Fibroblast of lung (primary cell): ENCODE results near the gene SYDE1. TPM values are rescaled to one million over a fixed set of nuclear protein-coding genes. Genes with fewer than 3 reads are reported as not detected.
"Not testable (repeated sequence)": the region's sequence is repeated elsewhere in the genome, so short reads cannot be mapped to it uniquely, and the experiment has no call there.

ENCODE experiments used
- DNase-seq, 2 donors: peaks; one replicate each; pipeline versions ENCODE4 v3.0.0 to v3.0.0-alpha.2; 2010; ENCODE audit warnings: low read depth in 2 of 2
- H2AFZ ChIP-seq: 2 replicates; pipeline ENCODE4 v1.5.1; 2012; ENCODE audit warnings: low read length, control low read depth, inconsistent platforms
- H3K27ac ChIP-seq: 2 replicates; pipeline ENCODE4 v1.5.1; 2011; ENCODE audit warnings: low read length, control low read depth; ENCODE audit not compliant: insufficient read depth
- H3K27me3 ChIP-seq: 2 replicates; pipeline ENCODE4 v1.5.1; 2011; ENCODE audit warnings: mild to moderate bottlenecking, low read length; ENCODE audit not compliant: control insufficient read depth, insufficient read depth
- H3K36me3 ChIP-seq: 2 replicates; pipeline ENCODE4 v1.5.1; 2011; ENCODE audit warnings: low read length; ENCODE audit not compliant: control insufficient read depth, insufficient read depth
- H3K4me1 ChIP-seq: 2 replicates; pipeline ENCODE4 v1.5.1; 2011; ENCODE audit warnings: low read length; ENCODE audit not compliant: control insufficient read depth, insufficient read depth; ENCODE audit errors: extremely low read depth
- H3K4me2 ChIP-seq: 2 replicates; pipeline ENCODE4 v1.5.1; 2011; ENCODE audit warnings: low read length, control low read depth; ENCODE audit not compliant: insufficient read depth; ENCODE audit errors: extremely low read depth
- H3K4me3 ChIP-seq, 4 experiments: fragments of 200-600 bp in 1 of 4; sonication (generic) in 1 of 4; replicated peaks in 1 of 4; 2 replicates each; pipeline ENCODE4 v1.5.1; 2011 to 2016; ENCODE audit warnings: low read length in 4 of 4, low read depth in 3 of 4, mild to moderate bottlenecking in 3 of 4, control low read depth in 2 of 4, inconsistent platforms in 1 of 4, mixed read lengths in 1 of 4; ENCODE audit not compliant: insufficient read depth in 1 of 4; ENCODE audit errors: control extremely low read depth in 1 of 4
- H3K79me2 ChIP-seq: 2 replicates; pipeline ENCODE4 v1.5.1; 2012; ENCODE audit warnings: mild to moderate bottlenecking, low read length, inconsistent platforms; ENCODE audit not compliant: control insufficient read depth, insufficient read depth
- H3K9ac ChIP-seq: 2 replicates; pipeline ENCODE4 v1.5.1; 2011; ENCODE audit warnings: mild to moderate bottlenecking, low read length, control low read depth; ENCODE audit not compliant: insufficient read depth
- H3K9me3 ChIP-seq: 2 replicates; pipeline ENCODE4 v1.5.1; 2012; ENCODE audit warnings: low read depth, low read length; ENCODE audit not compliant: control insufficient read depth, insufficient read depth
- H4K20me1 ChIP-seq: 2 replicates; pipeline ENCODE4 v1.5.1; 2011; ENCODE audit warnings: low read length; ENCODE audit not compliant: control insufficient read depth, insufficient read depth; ENCODE audit errors: extremely low read depth
- CTCF ChIP-seq, 2 donors: IDR thresholded peaks in 1 of 2; conservative IDR thresholded peaks in 1 of 2; 1 replicate in 1 of 2; 2 replicates in 1 of 2; pipeline ENCODE4 v1.5.1; 2011 to 2012; ENCODE audit warnings: low read length in 2 of 2, control low read depth in 1 of 2, inconsistent platforms in 1 of 2, low read depth in 1 of 2, mild to moderate bottlenecking in 1 of 2
- EZH2 ChIP-seq: IDR thresholded peaks from 2 replicates; pipeline ENCODE4 v1.5.1; 2012; ENCODE audit warnings: low read length, control low read depth, mild to moderate bottlenecking; ENCODE audit errors: missing control alignments
- polyA plus RNA-seq, 2 donors: library from polyadenylated mRNA; depleted of rRNA in 1 of 2; stranded (reverse) in 1 of 2; unstranded in 1 of 2; fragments of >200 nt; gene quantifications; 2 replicates each; pipeline ENCODE4 v1.2.1, GENCODE V29; 2011 to 2012; ENCODE audit warnings: missing spikeins in 1 of 2
- total RNA-seq: library from RNA; depleted of rRNA; stranded (reverse); fragments of >200 nt; gene quantifications from 2 replicates; pipeline ENCODE4 v1.2.1, GENCODE V29; 2014

SYDE1 gene
- total and polyA plus RNA-seq, 2 donors (not counting 1 experiment from before 2014, with no cell fraction given), result 21.0 to 28.6 TPM

- Histone ChIP-seq H3K4me2 (no peak overlapping the region), H3K4me1 (peaks cover 3% of the 10 kb centered on the region), H3K9me3 (no peaks in the 10 kb centered on the region), H3K36me3 (no peaks in the 10 kb centered on the region), H3K4me3 (no peak overlapping the region), H3K27me3 (no peaks in the 10 kb centered on the region), H4K20me1 (no peaks in the 10 kb centered on the region), H3K27ac (no peak overlapping the region), H3K79me2 (no peaks in the 10 kb centered on the region), H2AFZ (no peak overlapping the region), H3K9ac (no peak overlapping the region)
- DNase-seq, result no peak
- TF ChIP-seq CTCF (conservative IDR thresholded peaks at IDR 0.05 in 1 of 2, IDR thresholded peaks at IDR 0.05 in 1 of 2; ENCODE audit: low read depth in 1 of 2, low read length in 2 of 2) (no peak), EZH2 (no peak)
Observed at GRCh38 chr19:15093001-15093400, 14.2 kb upstream of the SYDE1 start.

GRCh38 chr19:15096223-15096622 is 11.0 kb upstream of the SYDE1 start:
- H4K20me1 ChIP-seq, result no peaks in the 10 kb centered on the region
- TF ChIP-seq EZH2 (no peak), CTCF (conservative IDR thresholded peaks at IDR 0.05 in 1 of 2, IDR thresholded peaks at IDR 0.05 in 1 of 2; ENCODE audit: low read depth in 1 of 2, low read length in 2 of 2) (no peak)
- H3K27me3 ChIP-seq, result peaks cover 5% of the 10 kb centered on the region
- no peak overlapping the region for H3K4me2 ChIP-seq
- no peak overlapping the region for H3K27ac ChIP-seq
- no peak overlapping the region for H3K9ac ChIP-seq
- no peak for DNase-seq
- peaks cover 3% of the 10 kb centered on the region for H3K4me1 ChIP-seq
- H3K4me3 ChIP-seq, result no peak overlapping the region
- H3K36me3 ChIP-seq, result no peaks in the 10 kb centered on the region
- no peak overlapping the region for H2AFZ ChIP-seq
- H3K9me3 ChIP-seq, result no peaks in the 10 kb centered on the region
- no peaks in the 10 kb centered on the region for H3K79me2 ChIP-seq

GRCh38 chr19:15097980-15098379 is 9.2 kb upstream of the SYDE1 start:
- H3K4me2 ChIP-seq, H3K27ac ChIP-seq, H3K9ac ChIP-seq, H3K4me1 ChIP-seq, H3K9me3 ChIP-seq, H3K36me3 ChIP-seq, H3K27me3 ChIP-seq, DNase-seq, H2AFZ ChIP-seq, H4K20me1 ChIP-seq, H3K79me2 ChIP-seq, H3K4me3 ChIP-seq: not testable (repeated sequence)
